Ecto neural progenitor cell (in vitro differentiated cells): ENCODE measurements around the gene NHS.
A peak's percentile ranks its signal among the peaks of the same experiment; 100 is the strongest.
"Not testable (repeated sequence)": the region's sequence is repeated elsewhere in the genome, so short reads cannot be mapped to it uniquely, and the experiment has no call there.

Source experiments
- DNase-seq: peaks from one replicate; pipeline ENCODE4 v3.0.0-alpha.2; 2018; ENCODE audit warnings: low spot score

Gene NHS

DNA sequence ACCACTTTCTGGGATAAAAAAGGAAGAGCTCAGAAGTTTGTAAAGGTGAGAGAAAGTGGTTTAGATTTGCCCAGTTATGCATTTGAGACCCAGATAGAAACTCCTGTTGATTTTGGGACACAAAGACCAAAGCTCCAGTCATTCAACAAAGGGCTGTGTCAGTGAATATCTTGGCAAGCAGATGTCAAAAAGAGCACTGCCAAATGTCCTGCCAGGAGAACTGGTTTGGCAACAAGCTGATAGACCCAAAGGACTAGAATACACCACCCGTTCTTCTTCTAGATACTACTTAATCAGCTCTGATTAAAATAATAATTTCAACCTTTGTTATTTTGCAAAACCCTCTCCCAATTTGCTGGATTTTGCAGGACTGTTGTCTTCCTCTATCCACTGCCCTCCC lies 121.4 kb downstream of the NHS start:
- DNase-seq, result no peak

DNA sequence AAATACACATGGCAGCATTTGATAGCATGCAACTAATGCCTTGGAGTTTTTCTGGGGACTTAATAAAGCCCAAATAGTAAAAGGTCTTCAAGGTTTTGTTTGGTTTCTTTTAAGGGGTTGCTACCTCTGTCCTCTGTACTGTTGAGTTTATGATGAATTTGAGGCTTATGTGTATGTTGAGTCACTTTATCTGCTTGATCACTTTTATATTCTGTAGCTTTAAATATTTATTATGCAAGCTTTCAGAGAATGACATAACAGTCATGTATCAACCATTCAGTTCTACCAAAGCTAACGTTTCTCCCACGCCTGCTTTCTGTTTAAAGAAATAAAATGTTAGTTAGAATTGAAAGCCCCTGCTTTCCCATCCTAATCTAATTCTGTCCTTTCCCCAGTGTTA lies 122.2 kb downstream of the NHS start:
- no peak for DNase-seq

GRCh38 chrX:17499512-17499911 lies 124.5 kb downstream of the NHS start:
- DNase-seq, result no peak

DNA sequence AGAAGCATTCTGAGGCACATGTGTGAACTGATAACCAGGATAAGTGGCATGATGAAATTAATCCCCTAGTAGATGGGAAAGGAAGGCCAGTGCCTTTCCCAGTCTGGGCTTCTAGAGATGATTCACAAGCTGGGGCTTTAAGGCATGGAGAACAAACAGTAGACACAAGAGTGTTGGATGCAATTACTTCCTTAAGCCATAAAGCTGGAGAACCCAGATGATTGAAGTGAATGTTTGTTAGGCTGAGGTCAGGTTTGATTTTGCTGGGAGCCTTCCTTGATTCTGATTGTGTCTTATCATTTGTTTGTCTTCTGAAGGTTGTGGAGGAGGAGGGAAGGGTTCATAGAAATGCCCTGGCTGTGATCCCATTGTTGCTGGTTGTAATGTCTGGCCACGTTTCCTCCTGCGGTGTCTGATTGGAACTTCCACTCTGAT lies 125.2 kb downstream of the NHS start:
- DNase-seq, result no peak

GRCh38 chrX:17501746-17502145 lies 126.7 kb downstream of the NHS start:
- no peak for DNase-seq

- not testable (repeated sequence) for DNase-seq
Observed at GRCh38 chrX:17506352-17506751, 131.4 kb downstream of the NHS start.

DNA sequence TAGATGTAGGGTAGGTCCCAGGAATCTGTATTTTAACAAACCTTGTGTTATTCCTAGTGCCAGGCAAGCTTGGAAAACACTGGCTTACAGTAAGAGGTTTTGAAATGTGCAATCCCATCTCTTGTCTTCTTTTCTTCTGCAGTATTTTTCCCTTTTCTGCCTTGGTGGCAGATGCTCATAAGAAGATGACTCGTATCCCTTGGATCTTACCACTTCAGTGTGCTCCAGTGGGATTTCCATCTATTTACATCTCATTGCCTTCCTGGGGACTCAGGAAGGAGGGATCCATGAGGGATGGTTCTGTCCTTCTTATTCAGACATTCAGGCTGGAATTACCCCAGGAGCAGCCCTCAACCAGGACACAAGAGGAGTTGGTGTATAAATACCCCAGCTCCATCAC lies 136.6 kb downstream of the NHS start:
- no peak for DNase-seq

DNA sequence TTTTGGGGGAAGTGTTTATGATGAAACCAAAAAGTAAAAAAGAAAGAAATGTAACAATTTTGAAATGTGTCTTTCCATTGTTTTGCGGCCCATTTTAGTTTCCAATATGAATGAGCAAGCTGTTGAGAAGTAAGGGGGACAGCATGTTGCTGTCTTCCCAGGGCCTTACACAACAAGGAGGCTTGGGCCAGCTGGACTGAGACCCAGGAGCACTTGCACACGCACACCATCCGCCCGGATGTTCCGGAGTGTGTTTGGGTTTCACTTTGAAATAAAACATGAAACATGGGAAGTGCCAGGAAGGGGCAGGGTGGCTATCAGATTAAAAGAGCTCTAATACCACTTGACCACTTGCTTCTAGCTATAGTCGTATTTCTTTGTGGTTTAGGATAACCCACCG lies 144.4 kb downstream of the NHS start:
- no peak for DNase-seq

- DNase-seq, result no peak
Observed at GRCh38 chrX:17520016-17520615, 145.1 kb downstream of the NHS start.

DNA sequence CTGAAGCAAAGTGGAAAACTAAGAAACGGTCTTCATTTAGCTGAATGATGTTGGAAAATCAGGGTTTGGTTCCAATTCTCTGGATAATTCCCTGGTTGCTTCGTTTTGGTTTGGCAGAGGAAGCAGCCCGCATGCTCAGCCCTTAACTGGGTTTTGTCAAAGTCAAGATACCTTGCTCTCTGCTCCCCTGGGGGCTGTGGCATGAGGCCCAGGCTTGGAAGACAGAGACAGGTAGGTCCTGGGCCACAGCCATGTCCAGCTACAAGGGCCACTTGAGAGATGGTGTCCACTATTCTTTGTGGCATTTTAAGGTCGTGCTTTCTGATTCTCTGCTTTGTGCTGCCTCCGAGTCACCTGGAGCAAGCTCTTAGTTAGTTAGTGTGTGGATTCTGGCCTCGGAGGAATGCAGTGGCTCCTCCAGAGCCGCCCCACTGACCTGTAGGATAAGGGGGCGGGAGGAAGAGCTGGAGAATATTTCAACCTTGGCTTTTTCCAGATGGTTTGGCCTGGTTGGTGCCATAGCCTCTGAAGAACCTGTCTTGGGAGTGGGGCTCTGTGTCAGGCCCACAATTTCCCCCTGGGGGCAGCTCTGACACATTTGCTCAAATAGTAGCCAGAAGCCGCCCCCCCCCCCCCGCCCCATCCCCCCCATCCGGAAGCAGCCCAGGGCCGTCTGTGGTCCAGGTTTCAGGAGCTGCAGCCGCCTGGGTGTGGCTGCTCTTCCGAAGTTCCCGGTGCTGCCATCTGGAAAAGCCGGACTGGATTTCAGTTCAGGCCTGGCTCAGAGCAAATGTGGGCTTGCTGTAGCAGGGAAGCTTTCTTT lies 147.1 kb downstream of the NHS start:
- DNase-seq, result peak; percentile 51

- DNase-seq, result no peak
Observed at GRCh38 chrX:17525266-17525665, 150.3 kb downstream of the NHS start.

DNA sequence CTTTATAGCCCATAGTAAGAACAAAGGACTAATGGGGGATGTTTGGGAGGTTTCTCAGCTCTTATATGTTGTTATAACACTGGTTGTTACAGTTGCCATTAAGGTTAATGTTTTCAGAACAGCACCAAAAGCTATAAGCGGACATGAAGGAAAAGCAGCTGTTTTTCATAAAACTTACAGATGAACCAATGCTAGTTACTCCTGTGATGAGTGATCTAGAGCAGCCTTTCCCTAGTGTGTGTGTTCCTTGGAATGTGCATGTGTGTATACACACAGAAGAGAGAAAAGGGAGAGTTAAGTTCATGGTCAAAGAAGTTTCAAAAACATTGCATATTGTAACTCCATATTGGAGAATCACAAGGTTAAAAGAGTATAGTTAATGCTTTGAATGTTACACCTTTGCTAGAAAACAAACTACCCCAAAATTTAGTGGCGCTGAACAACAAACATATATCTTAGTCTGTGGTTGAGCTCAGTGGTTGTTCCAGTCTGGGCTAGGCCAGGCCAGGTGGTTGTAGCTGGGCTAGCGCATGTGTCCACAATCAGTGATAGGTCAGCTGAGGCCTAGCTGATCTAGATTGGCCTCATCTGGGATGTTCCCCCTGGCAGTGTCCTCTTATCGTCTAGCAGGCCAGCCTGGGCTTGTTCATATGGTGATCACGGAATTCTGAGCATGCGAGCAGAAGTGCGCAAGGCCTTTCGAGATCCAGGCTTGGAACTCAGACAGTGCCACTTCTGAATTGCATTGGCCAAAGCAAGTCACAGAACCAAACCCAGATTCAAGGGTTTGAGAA lies 151.0 kb downstream of the NHS start:
- DNase-seq, result no peak

DNA sequence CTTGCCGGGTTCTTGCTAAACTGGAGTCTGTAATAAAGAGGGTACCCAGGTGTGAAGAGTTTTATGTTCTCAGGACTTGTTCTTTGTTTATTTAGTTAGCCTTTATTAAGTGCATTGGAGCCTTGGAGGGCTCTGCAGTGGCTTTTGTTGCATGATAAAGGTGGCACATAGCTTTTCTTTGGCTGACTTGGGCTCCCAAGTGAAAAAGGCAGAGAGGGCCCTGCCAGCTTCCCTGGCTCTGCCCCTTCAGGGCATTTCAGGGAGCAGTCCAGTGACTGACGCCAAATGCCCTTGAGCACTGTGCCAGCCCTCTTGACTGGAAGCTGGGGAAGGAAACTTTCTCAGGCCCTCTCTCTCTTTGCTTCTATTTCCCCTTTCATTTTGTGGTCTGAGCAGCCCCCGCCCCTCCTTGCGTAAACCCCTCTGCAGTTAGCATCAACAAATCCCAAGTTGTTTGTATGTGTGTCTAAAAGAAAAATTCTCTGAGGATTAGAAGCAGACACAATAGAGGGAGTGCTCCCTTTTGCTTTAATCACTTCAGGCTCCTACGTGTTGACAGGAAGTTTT lies 152.2 kb downstream of the NHS start:
- no peak for DNase-seq

DNA sequence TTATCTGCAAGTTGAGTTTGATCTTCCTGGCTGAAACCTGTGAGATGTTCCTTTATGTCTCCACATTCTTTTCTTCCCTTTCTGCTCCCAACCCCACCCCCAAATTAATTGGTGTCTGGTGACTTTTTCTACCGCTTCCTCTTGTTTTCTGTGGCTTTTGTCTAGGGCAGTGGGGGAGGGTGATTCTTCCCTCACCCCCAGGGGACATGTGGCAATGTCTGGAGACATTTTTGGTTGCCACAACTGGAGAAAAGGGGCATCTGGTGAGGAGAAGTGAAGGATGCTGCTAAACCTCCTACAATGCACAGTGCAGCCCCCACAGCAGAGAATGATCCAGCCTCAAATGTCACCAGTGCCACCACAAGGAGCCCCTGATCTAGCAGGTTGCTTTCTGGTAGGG lies 152.9 kb downstream of the NHS start:
- no peak for DNase-seq

DNA sequence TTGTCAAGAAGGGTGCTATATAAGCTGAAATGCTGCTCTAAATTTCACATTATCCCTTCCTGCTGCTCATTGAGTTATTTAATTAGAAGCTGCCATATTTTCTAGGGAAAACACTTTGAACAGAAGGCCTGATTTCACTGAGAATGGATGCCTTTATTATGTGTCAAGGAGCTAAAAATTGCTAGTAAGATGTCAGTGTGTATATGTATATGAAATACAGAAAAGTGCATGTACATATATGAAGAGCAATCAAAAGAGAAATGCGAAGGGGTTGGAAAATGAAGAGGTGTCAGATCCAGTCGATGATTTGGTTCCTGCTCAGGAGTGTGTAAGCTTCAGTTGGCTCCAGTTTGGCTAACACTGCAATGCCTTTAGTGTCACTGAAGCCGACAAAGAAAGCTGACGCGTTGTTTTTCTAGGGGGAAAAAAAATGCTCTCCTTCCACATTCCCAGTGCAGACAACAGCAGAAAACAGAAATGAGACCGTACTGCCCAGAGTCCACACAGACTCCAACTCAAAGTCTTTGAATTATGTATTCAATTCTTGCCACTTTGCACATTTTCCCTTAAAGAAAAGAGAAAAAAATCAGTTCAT lies 154.2 kb downstream of the NHS start:
- no peak for DNase-seq

DNA sequence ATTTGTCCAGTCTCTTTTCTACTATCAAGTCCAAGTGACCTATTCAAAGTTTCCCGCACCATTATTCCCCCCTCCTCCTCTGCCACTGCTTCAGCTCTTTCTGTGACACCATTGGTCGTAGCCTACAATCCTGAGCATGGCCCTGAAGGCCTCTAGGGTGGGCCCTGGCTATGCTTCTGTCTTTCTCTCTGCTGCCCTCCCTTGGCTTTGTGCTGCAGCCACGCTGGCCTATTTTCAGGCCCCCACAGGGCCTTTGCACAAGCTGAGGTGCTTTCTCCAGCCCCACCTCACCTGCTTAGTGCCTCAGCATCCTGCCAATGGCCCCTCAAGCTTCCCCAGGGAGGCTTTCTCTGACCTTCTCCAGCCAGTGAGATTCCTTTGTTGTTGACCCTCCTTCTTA lies 156.5 kb downstream of the NHS start:
- DNase-seq, result no peak

DNA sequence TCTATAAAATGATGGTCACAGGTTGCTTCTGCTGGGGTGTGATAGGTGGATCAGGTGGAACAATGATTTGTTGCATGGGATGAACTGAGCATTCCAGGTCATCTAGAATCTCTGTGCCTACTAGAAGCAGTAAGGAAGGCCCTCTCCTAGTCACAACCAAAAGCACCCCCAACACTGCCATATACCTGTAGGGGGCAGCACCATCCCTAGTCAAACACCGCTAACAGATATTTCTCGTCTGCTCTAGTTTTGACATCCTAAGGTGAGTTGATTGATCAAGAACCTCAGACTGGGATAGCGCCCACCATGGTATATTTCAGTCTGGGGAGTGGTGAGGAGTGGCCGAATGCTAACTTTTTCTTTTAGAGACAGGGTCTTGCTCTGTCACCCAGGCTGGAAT lies 160.2 kb downstream of the NHS start:
- no peak for DNase-seq

- DNase-seq, result peak; percentile 72
Observed at GRCh38 chrX:17537723-17538243, 162.8 kb downstream of the NHS start.

- DNase-seq, result no peak
Observed at GRCh38 chrX:17542123-17542522, 167.1 kb downstream of the NHS start.

- no peak for DNase-seq
Observed at GRCh38 chrX:17544821-17545220, 169.8 kb downstream of the NHS start.

DNA sequence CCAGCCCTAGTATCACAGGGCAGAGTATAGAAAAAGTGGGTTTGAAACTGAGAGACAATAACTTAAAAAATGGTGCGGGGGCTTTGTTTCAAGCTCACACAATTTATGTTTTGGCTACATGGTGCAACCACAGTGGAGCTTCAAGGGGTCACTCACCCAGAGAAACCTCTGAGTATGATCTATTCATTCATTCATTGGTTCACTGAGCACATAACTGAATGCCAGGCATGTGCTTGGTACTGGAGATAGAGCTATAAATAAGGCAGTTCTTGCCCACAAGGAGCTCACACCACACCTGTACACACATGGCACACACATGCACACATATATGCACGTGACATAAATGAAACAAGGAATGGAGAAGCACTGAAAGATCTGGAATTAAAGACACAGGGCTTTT lies 171.4 kb downstream of the NHS start:
- no peak for DNase-seq

DNA sequence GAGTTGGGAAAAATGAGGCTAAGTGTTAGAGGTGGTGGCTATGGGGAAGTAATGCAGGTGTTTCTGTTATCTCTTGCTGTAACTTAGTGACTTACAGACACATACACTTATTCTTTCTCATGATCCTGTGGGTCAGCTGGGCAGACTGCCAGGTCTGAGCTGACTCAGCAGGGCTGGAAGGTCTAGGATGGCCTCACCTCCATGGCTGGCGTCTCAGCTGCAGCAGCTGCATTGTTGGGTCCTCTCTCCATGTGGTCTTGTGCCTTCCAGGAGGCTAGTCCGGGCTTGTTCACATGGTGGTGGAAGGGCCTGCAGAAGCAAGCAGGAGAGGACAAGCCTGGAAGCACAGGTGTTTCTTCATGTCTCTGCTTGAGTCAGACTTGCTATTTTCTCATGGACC lies 172.7 kb downstream of the NHS start:
- DNase-seq, result no peak
